ENCODE results near the gene MAPK8IP1. TPM values are rescaled to one million over a fixed set of nuclear protein-coding genes. Genes with fewer than 3 reads are reported as not detected.

Gene MAPK8IP1
- total RNA-seq, 4 donors from 2014 or later, result 9.5 to 25.1 (median 17.4) TPM

DNA sequence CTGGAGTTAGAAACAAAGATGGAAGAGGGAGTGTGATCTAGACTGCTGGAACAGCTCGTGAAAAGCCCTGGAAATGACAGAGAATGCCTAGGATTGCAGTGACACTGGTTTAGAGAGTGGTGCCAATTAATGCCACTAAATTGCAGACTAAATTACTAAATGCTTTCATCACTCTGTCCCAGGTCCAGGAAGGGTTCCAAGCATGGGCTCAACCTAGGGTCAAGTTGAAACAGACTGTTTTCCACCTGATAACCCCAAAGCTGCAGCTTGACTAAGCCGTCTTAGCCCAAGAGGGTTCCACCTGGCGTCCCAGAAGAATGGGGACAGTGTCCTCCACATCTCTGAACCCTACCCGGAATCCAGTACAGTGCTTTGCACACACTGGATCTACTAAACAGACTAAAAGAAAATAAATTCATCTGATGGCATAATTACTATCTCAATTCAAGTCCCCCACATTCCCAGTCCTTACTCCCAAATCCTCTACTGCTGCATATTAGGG is 39.2 kb upstream of the MAPK8IP1 start:
- H3K36me3 ChIP-seq, result no peaks in the 10 kb centered on the region
- peaks cover 21 to 43% of the 10 kb centered on the region in 2 donors for H3K4me1 ChIP-seq
- no peak for DNase-seq
- H3K9me3 ChIP-seq, result no peaks in the 10 kb centered on the region
- TF ChIP-seq POLR2A (IDR thresholded peaks at IDR 0.05), result no peak
- TF ChIP-seq, protein P1, sequence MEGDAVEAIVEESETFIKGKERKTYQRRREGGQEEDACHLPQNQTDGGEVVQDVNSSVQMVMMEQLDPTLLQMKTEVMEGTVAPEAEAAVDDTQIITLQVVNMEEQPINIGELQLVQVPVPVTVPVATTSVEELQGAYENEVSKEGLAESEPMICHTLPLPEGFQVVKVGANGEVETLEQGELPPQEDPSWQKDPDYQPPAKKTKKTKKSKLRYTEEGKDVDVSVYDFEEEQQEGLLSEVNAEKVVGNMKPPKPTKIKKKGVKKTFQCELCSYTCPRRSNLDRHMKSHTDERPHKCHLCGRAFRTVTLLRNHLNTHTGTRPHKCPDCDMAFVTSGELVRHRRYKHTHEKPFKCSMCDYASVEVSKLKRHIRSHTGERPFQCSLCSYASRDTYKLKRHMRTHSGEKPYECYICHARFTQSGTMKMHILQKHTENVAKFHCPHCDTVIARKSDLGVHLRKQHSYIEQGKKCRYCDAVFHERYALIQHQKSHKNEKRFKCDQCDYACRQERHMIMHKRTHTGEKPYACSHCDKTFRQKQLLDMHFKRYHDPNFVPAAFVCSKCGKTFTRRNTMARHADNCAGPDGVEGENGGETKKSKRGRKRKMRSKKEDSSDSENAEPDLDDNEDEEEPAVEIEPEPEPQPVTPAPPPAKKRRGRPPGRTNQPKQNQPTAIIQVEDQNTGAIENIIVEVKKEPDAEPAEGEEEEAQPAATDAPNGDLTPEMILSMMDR (IDR thresholded peaks at IDR 0.05), result no peak
- H3K27me3 ChIP-seq, result no peaks in the 10 kb centered on the region
- intact Hi-C loops (cut with DNase I), result no loop called here
- H3K4me3 ChIP-seq (replicated peaks in 1 of 3), result no peak overlapping the region
- 80 to 85% methylated on average over 4 of the region's 4 CpGs for WGBS, 2 donors
- peak overlapping the region; percentile 46 to 98 (median 89) for H3K27ac ChIP-seq

DNA sequence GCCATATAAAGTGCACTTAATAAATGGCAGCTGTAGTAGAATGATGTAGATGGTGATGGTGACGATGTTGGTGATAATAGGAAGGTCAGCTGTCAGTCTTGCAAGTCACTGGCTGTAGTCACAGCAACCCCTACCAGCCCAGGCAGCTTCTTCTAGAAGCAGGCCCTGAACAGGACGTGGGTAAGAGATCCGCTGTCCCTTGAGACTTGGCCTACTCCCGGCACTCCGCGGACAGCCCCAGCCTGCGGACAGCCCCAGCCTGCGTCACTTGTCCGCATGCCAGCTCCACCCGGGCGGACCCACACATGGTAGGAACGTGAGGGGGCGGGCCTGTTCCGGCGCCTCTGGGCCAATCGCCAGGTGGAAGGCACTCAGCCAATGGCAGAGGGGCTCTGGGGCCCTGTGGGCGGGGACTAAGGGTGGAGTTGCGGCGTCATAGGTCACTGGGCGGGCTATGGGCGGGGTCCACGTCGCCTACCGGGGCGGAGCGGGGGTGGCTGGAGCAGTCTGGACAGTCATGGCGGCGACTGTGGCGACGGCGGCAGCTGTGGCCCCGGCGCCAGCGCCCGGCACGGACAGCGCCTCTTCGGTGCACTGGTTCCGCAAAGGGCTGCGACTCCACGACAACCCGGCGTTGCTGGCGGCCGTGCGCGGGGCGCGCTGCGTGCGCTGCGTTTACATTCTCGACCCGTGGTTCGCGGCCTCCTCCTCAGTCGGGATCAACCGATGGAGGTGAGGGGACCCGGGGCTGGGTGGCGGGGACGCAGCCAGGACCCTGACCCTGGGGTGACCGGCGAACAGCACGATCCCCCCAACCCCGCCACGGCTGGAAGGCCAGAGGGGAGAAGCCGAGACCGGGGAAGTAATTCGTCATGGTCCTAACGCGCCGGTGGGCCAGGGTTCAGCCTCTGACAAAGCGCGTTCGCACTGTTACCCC is 38.2 kb upstream of the MAPK8IP1 start, which contains the start of gene CRY2:
Gene CRY2 (plus strand): TSS at position 502 of the 937 bp plus-strand sequence. CDS start 16 bp downstream, at position 518.
- Histone ChIP-seq H3K4me1 (peaks cover 31 to 53% of the 10 kb centered on the region in 2 donors), H3K36me3 (no peaks in the 10 kb centered on the region), H3K4me3 (replicated peaks in 1 of 3) (peak within 1 kb of the TSS; percentile 74 to 98 (median 92)), H3K27me3 (no peaks in the 10 kb centered on the region), H3K27ac (peak within 1 kb of the TSS; percentile 90 to 98 (median 91)), H3K9me3 (no peaks in the 10 kb centered on the region)
- 2% methylated on average over 10 to 11 of the region's 75 CpGs for WGBS, 2 donors
- TF ChIP-seq, protein P1 (IDR thresholded peaks at IDR 0.05), result peak in 1 of 6 experiments; percentile 20
- peak; percentile 94 to 98 for TF ChIP-seq POLR2A (IDR thresholded peaks at IDR 0.05)
- DNase-seq, result peak; percentile 99
- intact Hi-C loops (cut with DNase I), result no loop called here

DNA sequence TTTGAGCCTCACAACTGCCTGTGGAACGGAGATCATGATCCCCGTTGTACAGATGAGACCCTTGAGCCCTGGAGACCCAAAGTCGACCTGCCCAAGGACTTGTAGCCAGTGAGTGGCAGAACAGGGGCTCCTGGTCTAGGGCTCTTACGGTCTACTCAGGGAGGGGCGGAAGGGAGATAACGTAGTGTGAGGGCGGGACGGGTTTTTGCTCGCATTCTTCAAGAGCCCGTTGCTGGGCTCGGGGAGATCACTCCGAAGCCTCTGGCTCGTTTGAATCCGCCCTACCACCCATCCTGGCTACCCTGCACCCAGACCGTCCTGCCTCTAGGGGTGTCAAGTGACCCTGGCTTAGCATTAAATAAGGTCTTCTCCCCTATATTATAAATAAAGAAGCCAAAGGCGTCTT is 37.5 kb upstream of the MAPK8IP1 start:
- no peaks in the 10 kb centered on the region for H3K9me3 ChIP-seq
- 0 to 1% methylated on average over 5 to 14 of the region's 16 CpGs for WGBS, 2 donors
- TF ChIP-seq, protein P1 (IDR thresholded peaks at IDR 0.05), result no peak
- TF ChIP-seq POLR2A (IDR thresholded peaks at IDR 0.05), result no peak
- peak; percentile 63 to 66 for DNase-seq
- no peaks in the 10 kb centered on the region for H3K36me3 ChIP-seq
- H3K27ac ChIP-seq, result peak overlapping the region; percentile 90 to 98 (median 91)
- no peaks in the 10 kb centered on the region for H3K27me3 ChIP-seq
- intact Hi-C loops (cut with DNase I), result no loop called here
- H3K4me3 ChIP-seq (replicated peaks in 1 of 3), result peak overlapping the region; percentile 74 to 98 (median 92)
- peaks cover 37 to 58% of the 10 kb centered on the region in 2 donors for H3K4me1 ChIP-seq

DNA sequence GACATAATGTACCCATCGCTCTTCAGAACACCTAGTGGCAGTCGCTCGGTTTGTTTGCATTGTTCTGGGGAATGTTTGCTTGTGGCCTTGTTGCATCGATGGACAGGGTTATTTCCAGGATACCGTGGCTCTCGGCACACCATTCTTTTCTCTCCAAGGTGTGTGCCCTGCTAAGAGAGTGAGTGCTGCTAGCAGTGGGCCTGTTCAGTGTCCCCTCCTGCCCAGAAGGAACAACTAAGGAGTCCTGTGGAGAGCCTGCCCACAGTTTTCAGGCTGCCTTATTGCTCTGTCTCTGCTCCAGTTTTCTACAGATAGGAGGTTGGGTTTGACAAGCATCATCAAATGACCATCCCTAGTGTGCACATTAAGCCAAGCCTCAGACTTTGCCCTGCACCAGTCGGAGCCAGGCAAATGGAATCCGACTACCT is 36.8 kb upstream of the MAPK8IP1 start:
- Histone ChIP-seq H3K4me1 (peaks cover 44 to 60% of the 10 kb centered on the region in 2 donors), H3K27ac (peak overlapping the region; percentile 29 to 98 (median 91)), H3K36me3 (no peaks in the 10 kb centered on the region), H3K27me3 (no peaks in the 10 kb centered on the region), H3K4me3 (replicated peaks in 1 of 3) (peak overlapping the region in 1 of 3 donors; percentile 92), H3K9me3 (no peaks in the 10 kb centered on the region)
- 26 to 54% methylated on average over 8 of the region's 8 CpGs for WGBS, 2 donors
- peak; percentile 69 to 74 for DNase-seq
- TF ChIP-seq POLR2A (IDR thresholded peaks at IDR 0.05), result peak in 1 of 2 donors; percentile 57
- TF ChIP-seq, protein P1 (IDR thresholded peaks at IDR 0.05), result peak in 1 of 6 experiments; percentile 5
- intact Hi-C loops (cut with DNase I), result no loop called here

Data from thyroid gland (tissue), 4 donors.